ENCODE results near the gene HECA. TPM values are rescaled to one million over a fixed set of nuclear protein-coding genes. Genes with fewer than 3 reads are reported as not detected.

The HECA gene
- total RNA-seq, 1 experiment from 2014 or later, result 14.3 TPM

DNA sequence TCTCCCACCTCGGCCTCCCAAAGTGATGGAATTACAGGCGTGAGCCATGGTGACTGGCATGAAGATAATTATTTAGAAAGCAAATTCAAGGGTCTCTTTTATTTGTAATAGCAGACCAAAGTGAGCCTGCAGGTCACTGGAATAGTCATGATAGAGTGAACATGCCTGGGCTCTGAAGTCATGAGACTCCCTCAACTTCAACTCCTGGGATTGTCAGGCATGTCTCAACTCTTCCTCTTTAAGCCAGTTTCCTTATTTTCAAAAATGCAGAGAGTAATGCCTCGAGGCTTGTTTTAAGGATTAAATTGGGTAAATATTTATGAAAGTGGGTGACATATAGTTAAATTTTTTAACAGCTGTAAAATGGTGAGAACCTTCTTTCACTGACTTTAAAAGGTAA, 22.7 kb upstream of the HECA start:
- intact Hi-C loops (cut with micrococcal nuclease; ENCODE audit: unreplicated experiment), result no loop called here
- Histone ChIP-seq H3K9me3 (ENCODE audit: low read depth, low read length, poor library complexity, severe bottlenecking) (no peaks in the 10 kb centered on the region), H3K4me1 (ENCODE audit: insufficient read depth, low read length, poor library complexity, severe bottlenecking) (no peaks in the 10 kb centered on the region), H3K27ac (ENCODE audit: low read depth, low read length, poor library complexity, severe bottlenecking) (no peak overlapping the region), H3K27me3 (replicated peaks; ENCODE audit: insufficient read depth, low read depth, low read length, poor library complexity) (no peaks in the 10 kb centered on the region), H3K4me3 (ENCODE audit: low read depth, low read length, poor library complexity, severe bottlenecking) (no peak overlapping the region), H3K36me3 (ENCODE audit: insufficient read depth, low read length, poor library complexity, severe bottlenecking) (no peaks in the 10 kb centered on the region)
- ChIA-PET CTCF (no interaction called here), POLR2A (ENCODE audit: low non-redundant PET) (no interaction called here)
- no peak for DNase-seq (ENCODE audit: low spot score)
- no TSS peak for BruUV-seq (replicated peaks)
- no peak for TF ChIP-seq EZH2 (IDR thresholded peaks at IDR 0.05; ENCODE audit: borderline replicate concordance, low read depth, low read length, poor library complexity, severe bottlenecking)
- TF ChIP-seq, protein P1, sequence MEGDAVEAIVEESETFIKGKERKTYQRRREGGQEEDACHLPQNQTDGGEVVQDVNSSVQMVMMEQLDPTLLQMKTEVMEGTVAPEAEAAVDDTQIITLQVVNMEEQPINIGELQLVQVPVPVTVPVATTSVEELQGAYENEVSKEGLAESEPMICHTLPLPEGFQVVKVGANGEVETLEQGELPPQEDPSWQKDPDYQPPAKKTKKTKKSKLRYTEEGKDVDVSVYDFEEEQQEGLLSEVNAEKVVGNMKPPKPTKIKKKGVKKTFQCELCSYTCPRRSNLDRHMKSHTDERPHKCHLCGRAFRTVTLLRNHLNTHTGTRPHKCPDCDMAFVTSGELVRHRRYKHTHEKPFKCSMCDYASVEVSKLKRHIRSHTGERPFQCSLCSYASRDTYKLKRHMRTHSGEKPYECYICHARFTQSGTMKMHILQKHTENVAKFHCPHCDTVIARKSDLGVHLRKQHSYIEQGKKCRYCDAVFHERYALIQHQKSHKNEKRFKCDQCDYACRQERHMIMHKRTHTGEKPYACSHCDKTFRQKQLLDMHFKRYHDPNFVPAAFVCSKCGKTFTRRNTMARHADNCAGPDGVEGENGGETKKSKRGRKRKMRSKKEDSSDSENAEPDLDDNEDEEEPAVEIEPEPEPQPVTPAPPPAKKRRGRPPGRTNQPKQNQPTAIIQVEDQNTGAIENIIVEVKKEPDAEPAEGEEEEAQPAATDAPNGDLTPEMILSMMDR (conservative IDR thresholded peaks at IDR 0.05; ENCODE audit: low read depth, low read length), result no peak

DNA sequence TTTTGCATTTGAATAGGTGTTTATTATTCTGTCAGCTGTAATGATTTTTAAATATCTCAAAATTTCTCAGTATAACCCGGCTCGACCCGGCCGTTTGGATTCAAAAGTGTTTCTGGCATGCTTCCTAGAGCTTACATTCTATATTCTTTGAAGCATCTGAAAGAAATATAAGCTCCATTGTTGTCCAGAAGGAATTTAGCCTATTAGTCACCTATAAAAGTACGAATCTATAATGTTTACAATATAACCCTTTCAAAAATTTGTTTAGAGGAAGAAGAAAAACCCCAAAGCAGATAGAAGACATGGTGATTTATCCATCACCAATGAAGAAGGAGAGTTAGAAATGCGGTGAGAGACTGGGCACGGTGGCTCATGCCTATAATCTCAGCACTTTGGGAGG, 22.3 kb upstream of the HECA start:
- Histone ChIP-seq H3K27ac (ENCODE audit: low read depth, low read length, poor library complexity, severe bottlenecking) (no peak overlapping the region), H3K27me3 (replicated peaks; ENCODE audit: insufficient read depth, low read depth, low read length, poor library complexity) (no peaks in the 10 kb centered on the region), H3K4me1 (ENCODE audit: insufficient read depth, low read length, poor library complexity, severe bottlenecking) (no peaks in the 10 kb centered on the region), H3K4me3 (ENCODE audit: low read depth, low read length, poor library complexity, severe bottlenecking) (no peak overlapping the region), H3K36me3 (ENCODE audit: insufficient read depth, low read length, poor library complexity, severe bottlenecking) (no peaks in the 10 kb centered on the region), H3K9me3 (ENCODE audit: low read depth, low read length, poor library complexity, severe bottlenecking) (no peaks in the 10 kb centered on the region)
- DNase-seq (ENCODE audit: low spot score), result no peak
- BruUV-seq (replicated peaks), result no TSS peak
- CTCF ChIA-PET, result interaction anchor here (0.7 kb wide), 1 partner anchor 781 kb away, joined by 6 read pairs; no protein-coding TSS in a partner anchor
- intact Hi-C loops (cut with micrococcal nuclease; ENCODE audit: unreplicated experiment), result no loop called here
- TF ChIP-seq, protein P1 (conservative IDR thresholded peaks at IDR 0.05; ENCODE audit: low read depth, low read length), result no peak
- no peak for TF ChIP-seq EZH2 (IDR thresholded peaks at IDR 0.05; ENCODE audit: borderline replicate concordance, low read depth, low read length, poor library complexity, severe bottlenecking)
- POLR2A ChIA-PET (ENCODE audit: low non-redundant PET), result no interaction called here

DNA sequence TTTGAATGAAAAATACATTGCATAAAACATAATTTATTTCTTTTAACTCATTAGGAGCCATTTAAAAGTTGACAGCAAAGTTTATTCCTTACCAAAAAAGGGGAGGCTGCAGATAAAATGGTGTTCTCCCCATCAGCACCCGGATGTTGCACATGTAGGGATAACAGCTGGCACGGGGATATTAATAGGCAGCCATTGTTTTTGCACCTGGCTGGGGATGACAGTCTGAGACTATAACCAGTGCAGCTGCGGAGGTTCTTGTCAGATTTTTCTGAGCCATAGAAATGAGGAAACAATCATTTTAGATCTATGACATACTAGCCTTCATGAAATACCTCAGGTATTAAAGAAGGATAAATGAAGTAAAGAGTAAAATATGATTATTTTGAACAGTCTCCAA, 20.1 kb upstream of the HECA start:
- no peak for DNase-seq (ENCODE audit: low spot score)
- no peaks in the 10 kb centered on the region for H3K36me3 ChIP-seq (ENCODE audit: insufficient read depth, low read length, poor library complexity, severe bottlenecking)
- H3K9me3 ChIP-seq (ENCODE audit: low read depth, low read length, poor library complexity, severe bottlenecking), result no peaks in the 10 kb centered on the region
- no peaks in the 10 kb centered on the region for H3K27me3 ChIP-seq (replicated peaks; ENCODE audit: insufficient read depth, low read depth, low read length, poor library complexity)
- intact Hi-C loops (cut with micrococcal nuclease; ENCODE audit: unreplicated experiment), result no loop called here
- no peaks in the 10 kb centered on the region for H3K4me1 ChIP-seq (ENCODE audit: insufficient read depth, low read length, poor library complexity, severe bottlenecking)
- ChIA-PET POLR2A (ENCODE audit: low non-redundant PET) (no interaction called here), CTCF (no interaction called here)
- no TSS peak for BruUV-seq (replicated peaks)
- TF ChIP-seq EZH2 (IDR thresholded peaks at IDR 0.05; ENCODE audit: borderline replicate concordance, low read depth, low read length, poor library complexity, severe bottlenecking), result no peak
- TF ChIP-seq, protein P1 (conservative IDR thresholded peaks at IDR 0.05; ENCODE audit: low read depth, low read length), result no peak
- H3K4me3 ChIP-seq (ENCODE audit: low read depth, low read length, poor library complexity, severe bottlenecking), result no peak overlapping the region
- no peak overlapping the region for H3K27ac ChIP-seq (ENCODE audit: low read depth, low read length, poor library complexity, severe bottlenecking)

Data from A673 (cell line).